HUES64 (cell line): ENCODE results near the gene TACR2.

Experiments used
- H3K27ac ChIP-seq: 2 replicates; pipeline ENCODE4 v1.7.0; 2013; ENCODE audit warnings: low read depth, low read length, inconsistent platforms
- H3K27me3 ChIP-seq: 2 replicates; pipeline ENCODE4 v1.6.1; 2013; ENCODE audit warnings: mild to moderate bottlenecking, low read length; ENCODE audit not compliant: insufficient read depth
- H3K36me3 ChIP-seq: 2 replicates; pipeline ENCODE4 v1.6.1; 2013; ENCODE audit warnings: mild to moderate bottlenecking, low read length; ENCODE audit not compliant: insufficient read depth
- H3K4me1 ChIP-seq: 2 replicates; pipeline ENCODE4 v1.6.1; 2013; ENCODE audit warnings: mild to moderate bottlenecking, low read length, moderate library complexity; ENCODE audit not compliant: insufficient read depth
- H3K4me3 ChIP-seq: 2 replicates; pipeline ENCODE4 v1.5.1; 2013; ENCODE audit warnings: mild to moderate bottlenecking, low read length, moderate library complexity
- H3K9ac ChIP-seq: 2 replicates; pipeline ENCODE4 v1.6.1; 2013; ENCODE audit warnings: mild to moderate bottlenecking, low read depth, low read length
- H3K9me3 ChIP-seq: 2 replicates; pipeline ENCODE4 v1.6.1; 2013; ENCODE audit warnings: low read depth, low read length; ENCODE audit not compliant: insufficient read depth
- WGBS: fragments of 150-250, 120-280 bp; methylation state at CpG from one replicate; pipeline ENCODE4 v1.1.7; 2013; ENCODE audit warnings: missing lambda C conversion rate; 5-methylcytosine and 5-hydroxymethylcytosine counted together

The TACR2 gene

DNA sequence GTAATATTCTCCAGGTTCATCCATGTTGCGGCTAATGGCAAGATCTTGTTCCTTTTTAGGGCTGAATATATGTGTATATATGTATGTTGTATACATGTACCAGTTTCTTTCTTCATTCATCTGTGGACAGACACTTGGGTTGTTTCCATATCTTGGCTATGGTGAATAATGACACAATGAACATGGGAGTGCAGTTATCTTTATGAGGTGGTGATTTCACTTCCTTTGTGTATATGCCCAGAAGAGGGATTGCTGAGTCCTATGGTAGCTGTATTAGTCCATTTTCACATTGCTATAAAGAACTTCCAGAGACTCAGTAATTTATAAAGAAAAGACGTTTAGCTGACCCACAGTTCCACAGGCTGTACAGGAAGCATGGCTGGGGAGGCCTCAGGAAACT is 17.5 kb upstream of the TACR2 start:
- whole genome bisulfite sequencing: 85% methylated on average over 2 of the region's 2 CpGs
- no peak overlapping the region for H3K9ac ChIP-seq
- no peaks in the 10 kb centered on the region for H3K27me3 ChIP-seq
- H3K4me1 ChIP-seq: no peaks in the 10 kb centered on the region
- H3K27ac ChIP-seq: no peak overlapping the region
- H3K4me3 ChIP-seq: no peak overlapping the region
- H3K9me3 ChIP-seq: no peaks in the 10 kb centered on the region
- no peaks in the 10 kb centered on the region for H3K36me3 ChIP-seq

- H3K4me3 ChIP-seq: no peak overlapping the region
- no peaks in the 10 kb centered on the region for H3K27me3 ChIP-seq
- no peaks in the 10 kb centered on the region for H3K36me3 ChIP-seq
- no peak overlapping the region for H3K27ac ChIP-seq
- WGBS: 79% methylated on average over 7 of the region's 8 CpGs
- no peak overlapping the region for H3K9ac ChIP-seq
- no peaks in the 10 kb centered on the region for H3K9me3 ChIP-seq
- H3K4me1 ChIP-seq: no peaks in the 10 kb centered on the region
Observed at GRCh38 chr10:69428165-69428564, 11.4 kb upstream of the TACR2 start.

GRCh38 chr10:69426376-69426727 is 9.6 kb upstream of the TACR2 start:
- Histone ChIP-seq H3K4me1 (no peaks in the 10 kb centered on the region), H3K36me3 (no peaks in the 10 kb centered on the region), H3K9me3 (no peaks in the 10 kb centered on the region), H3K27ac (no peak overlapping the region), H3K4me3 (no peak overlapping the region), H3K27me3 (no peaks in the 10 kb centered on the region), H3K9ac (no peak overlapping the region)
- 93% methylated on average over 4 of the region's 4 CpGs for WGBS

DNA sequence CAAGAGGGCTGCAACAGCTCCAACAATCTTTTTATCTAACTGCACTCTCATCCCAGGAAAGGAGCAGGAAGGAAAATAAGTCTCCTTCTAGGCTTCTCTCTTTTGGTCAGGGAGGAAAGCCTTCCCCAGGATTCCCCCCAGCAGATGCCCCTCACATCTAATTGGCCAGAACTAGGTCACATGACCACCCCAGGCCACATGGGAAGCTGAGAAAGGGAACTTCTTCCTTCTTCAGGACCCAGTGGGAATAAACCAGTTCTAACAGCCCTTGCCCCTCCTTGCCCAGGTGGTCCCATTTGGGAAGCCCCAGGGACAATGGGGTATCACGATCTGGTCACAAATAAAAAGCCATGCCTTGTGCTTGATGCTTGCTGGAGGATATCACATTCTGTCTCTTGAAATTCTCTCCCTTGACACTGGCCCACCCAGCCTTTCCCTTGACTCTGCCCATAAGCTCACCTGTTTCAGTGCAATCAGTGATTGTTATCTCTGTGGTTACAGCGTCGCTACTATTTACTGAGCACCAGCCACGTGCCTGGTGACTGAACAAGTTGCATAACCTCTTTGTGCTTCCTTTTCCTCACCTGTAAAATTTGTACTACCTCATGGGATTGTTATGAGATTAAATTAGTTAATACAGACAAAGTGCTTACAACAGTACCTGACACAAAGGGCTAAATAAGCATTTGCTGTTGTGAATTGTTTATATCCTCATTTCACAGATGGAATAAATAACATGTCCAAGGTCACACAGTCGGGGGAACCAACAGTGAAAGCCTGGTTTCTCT is 9.0 kb upstream of the TACR2 start:
- Histone ChIP-seq H3K27ac (no peak overlapping the region), H3K27me3 (no peaks in the 10 kb centered on the region), H3K4me3 (no peak overlapping the region), H3K36me3 (no peaks in the 10 kb centered on the region), H3K9me3 (no peaks in the 10 kb centered on the region), H3K9ac (no peak overlapping the region), H3K4me1 (no peaks in the 10 kb centered on the region)
- 76% methylated on average over 5 of the region's 5 CpGs for WGBS

- Histone ChIP-seq H3K9me3 (no peaks in the 10 kb centered on the region), H3K4me3 (no peak overlapping the region), H3K4me1 (no peaks in the 10 kb centered on the region), H3K9ac (no peak overlapping the region), H3K36me3 (no peaks in the 10 kb centered on the region), H3K27ac (no peak overlapping the region), H3K27me3 (no peaks in the 10 kb centered on the region)
- 90% methylated on average over 2 of the region's 2 CpGs for WGBS
Observed at GRCh38 chr10:69425041-69425440, 8.3 kb upstream of the TACR2 start.

- H3K36me3 ChIP-seq: no peaks in the 10 kb centered on the region
- H3K4me1 ChIP-seq: no peaks in the 10 kb centered on the region
- H3K4me3 ChIP-seq: no peak overlapping the region
- no peaks in the 10 kb centered on the region for H3K9me3 ChIP-seq
- no peaks in the 10 kb centered on the region for H3K27me3 ChIP-seq
- WGBS: 87% methylated on average over 3 of the region's 4 CpGs
- H3K9ac ChIP-seq: no peak overlapping the region
- H3K27ac ChIP-seq: no peak overlapping the region
Observed at GRCh38 chr10:69422676-69423075, 6.0 kb upstream of the TACR2 start.

- Histone ChIP-seq H3K27ac (no peak overlapping the region), H3K36me3 (no peaks in the 10 kb centered on the region), H3K4me3 (no peak overlapping the region), H3K4me1 (no peaks in the 10 kb centered on the region), H3K9ac (no peak overlapping the region), H3K27me3 (no peaks in the 10 kb centered on the region), H3K9me3 (no peaks in the 10 kb centered on the region)
- WGBS: 91% methylated on average over 13 of the region's 13 CpGs
Observed at GRCh38 chr10:69421611-69422308, 5.0 kb upstream of the TACR2 start.

GRCh38 chr10:69419744-69420126 is 3.0 kb upstream of the TACR2 start:
- no peaks in the 10 kb centered on the region for H3K27me3 ChIP-seq
- H3K9me3 ChIP-seq: no peaks in the 10 kb centered on the region
- no peaks in the 10 kb centered on the region for H3K36me3 ChIP-seq
- no peak overlapping the region for H3K4me3 ChIP-seq
- WGBS: 84% methylated on average over 10 of the region's 11 CpGs
- no peaks in the 10 kb centered on the region for H3K4me1 ChIP-seq
- no peak overlapping the region for H3K27ac ChIP-seq
- H3K9ac ChIP-seq: no peak overlapping the region

GRCh38 chr10:69419096-69419743 is 2.5 kb upstream of the TACR2 start:
- H3K9me3 ChIP-seq: no peaks in the 10 kb centered on the region
- no peaks in the 10 kb centered on the region for H3K27me3 ChIP-seq
- no peaks in the 10 kb centered on the region for H3K36me3 ChIP-seq
- no peak overlapping the region for H3K4me3 ChIP-seq
- H3K27ac ChIP-seq: no peak overlapping the region
- 92% methylated on average over 18 of the region's 18 CpGs for WGBS
- H3K9ac ChIP-seq: no peak overlapping the region
- H3K4me1 ChIP-seq: no peaks in the 10 kb centered on the region

GRCh38 chr10:69418052-69418752 is 1.5 kb upstream of the TACR2 start:
- H3K9ac ChIP-seq: no peak overlapping the region
- H3K27ac ChIP-seq: no peak overlapping the region
- no peaks in the 10 kb centered on the region for H3K36me3 ChIP-seq
- H3K9me3 ChIP-seq: no peaks in the 10 kb centered on the region
- H3K4me3 ChIP-seq: no peak overlapping the region
- WGBS: 85% methylated on average over 7 of the region's 8 CpGs
- no peaks in the 10 kb centered on the region for H3K4me1 ChIP-seq
- no peaks in the 10 kb centered on the region for H3K27me3 ChIP-seq

GRCh38 chr10:69417542-69417941 is 824 bp upstream of the TACR2 start:
- 89% methylated on average over 11 of the region's 11 CpGs for WGBS
- H3K27ac ChIP-seq: no peak overlapping the region
- H3K9me3 ChIP-seq: no peaks in the 10 kb centered on the region
- H3K9ac ChIP-seq: no peak overlapping the region
- no peaks in the 10 kb centered on the region for H3K36me3 ChIP-seq
- H3K4me1 ChIP-seq: no peaks in the 10 kb centered on the region
- H3K4me3 ChIP-seq: no peak overlapping the region
- no peaks in the 10 kb centered on the region for H3K27me3 ChIP-seq
